Ovary (tissue), 3 donors: ENCODE measurements around the gene AGFG2.

Source experiments
- EP300 ChIP-seq: sonication (generic); formaldehyde crosslinking; IDR thresholded peaks from one replicate; pipeline ENCODE4 v1.6.1; 2017; ENCODE audit warnings: antibody characterized with exemption
- TF ChIP-seq, protein P1 (sequence below), 3 donors: fragments of 450-650 bp in 2 of 3; fragments of 200-600 bp in 1 of 3; IDR thresholded peaks; one replicate each; pipeline versions ENCODE4 v1.5.1 to v1.8.0; 2016 to 2022; ENCODE audit warnings: antibody characterized with exemption in 3 of 3, mild to moderate bottlenecking in 1 of 3
- donor health status: DM: no; HTN: no; CAD: no.

GRCh38 chr7:100582041-100582579 lies 43.1 kb downstream of the AGFG2 start:
- TF ChIP-seq, protein P1, sequence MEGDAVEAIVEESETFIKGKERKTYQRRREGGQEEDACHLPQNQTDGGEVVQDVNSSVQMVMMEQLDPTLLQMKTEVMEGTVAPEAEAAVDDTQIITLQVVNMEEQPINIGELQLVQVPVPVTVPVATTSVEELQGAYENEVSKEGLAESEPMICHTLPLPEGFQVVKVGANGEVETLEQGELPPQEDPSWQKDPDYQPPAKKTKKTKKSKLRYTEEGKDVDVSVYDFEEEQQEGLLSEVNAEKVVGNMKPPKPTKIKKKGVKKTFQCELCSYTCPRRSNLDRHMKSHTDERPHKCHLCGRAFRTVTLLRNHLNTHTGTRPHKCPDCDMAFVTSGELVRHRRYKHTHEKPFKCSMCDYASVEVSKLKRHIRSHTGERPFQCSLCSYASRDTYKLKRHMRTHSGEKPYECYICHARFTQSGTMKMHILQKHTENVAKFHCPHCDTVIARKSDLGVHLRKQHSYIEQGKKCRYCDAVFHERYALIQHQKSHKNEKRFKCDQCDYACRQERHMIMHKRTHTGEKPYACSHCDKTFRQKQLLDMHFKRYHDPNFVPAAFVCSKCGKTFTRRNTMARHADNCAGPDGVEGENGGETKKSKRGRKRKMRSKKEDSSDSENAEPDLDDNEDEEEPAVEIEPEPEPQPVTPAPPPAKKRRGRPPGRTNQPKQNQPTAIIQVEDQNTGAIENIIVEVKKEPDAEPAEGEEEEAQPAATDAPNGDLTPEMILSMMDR (IDR thresholded peaks at IDR 0.05): no peak
- no peak for TF ChIP-seq EP300
